Measurements from ENCODE around the gene SMPD3. TPM values are rescaled to one million over a fixed set of nuclear protein-coding genes. Genes with fewer than 3 reads are reported as not detected.

Gene SMPD3
- total RNA-seq, 1 experiment from 2014 or later = 0.70 TPM

DNA sequence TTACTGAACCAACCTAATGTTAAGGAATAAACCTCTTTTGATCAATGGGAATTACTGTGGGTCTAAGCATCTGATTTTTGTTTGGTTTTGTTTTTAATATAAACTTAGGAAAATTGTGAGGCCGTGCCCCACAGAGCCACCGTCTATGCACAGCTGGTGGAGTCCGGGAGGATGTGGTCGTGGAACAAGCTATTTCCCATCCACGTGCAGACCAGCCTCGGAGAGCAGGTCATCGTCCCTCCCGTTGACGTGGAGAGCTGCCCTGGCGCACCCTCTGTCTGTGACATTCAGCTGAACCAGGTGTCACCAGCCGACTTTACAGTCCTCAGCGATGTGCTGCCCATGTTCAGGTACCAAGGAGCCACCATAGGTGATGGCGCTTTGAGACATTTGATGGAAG is 109.1 kb downstream of the SMPD3 start:
- no peak overlapping the region for H3K4me3 Mint-ChIP-seq
- no peak overlapping the region for H2BK120ac ChIP-seq (ENCODE audit: low read depth, low read length, poor library complexity, severe bottlenecking)

More for the DNA sequence above, 109.1 kb downstream of the SMPD3 start:
- H3K27ac Mint-ChIP-seq = 0 out of 7 replicates have a peak overlapping the region, but pooled peaks of 1 of the 3 experiments have one; percentile 18
- Histone ChIP-seq H3K4ac (ENCODE audit: low read depth, low read length) (no peak overlapping the region), H4K5ac (ENCODE audit: insufficient read length, low read depth, low read length) (no peak overlapping the region), H3K4me2 (ENCODE audit: insufficient read depth, insufficient read length, low read length) (no peak overlapping the region), H3K14ac (ENCODE audit: insufficient read depth, low read length) (no peak overlapping the region; the same call in 1 of the 2 replicates), H2AK5ac (ENCODE audit: insufficient read length, low read length) (no peak overlapping the region), H2BK15ac (ENCODE audit: low read depth, low read length) (no peak overlapping the region), H4K91ac (ENCODE audit: insufficient read length, low read depth, low read length) (no peak overlapping the region), H3T11ph (ENCODE audit: low read length) (no peak overlapping the region), H3K79me2 (ENCODE audit: insufficient read depth, low read length) (no peaks in the 10 kb centered on the region), H4K8ac (replicated peaks; ENCODE audit: insufficient read length, low read depth, low read length) (no peak overlapping the region), H3K56ac (ENCODE audit: insufficient read length, low read depth, low read length) (no peak overlapping the region), H3K27ac (ENCODE audit: insufficient read length, low read depth, low read length) (no peak overlapping the region), H2BK20ac (ENCODE audit: low read depth, low read length, poor library complexity, severe bottlenecking) (no peak overlapping the region), H2BK5ac (ENCODE audit: insufficient read length, low read length) (no peak overlapping the region), H2AFZ (ENCODE audit: low read length) (no peak overlapping the region), H3K23me2 (ENCODE audit: insufficient read length, low read depth, low read length, poor library complexity, severe bottlenecking) (no peaks in the 10 kb centered on the region), H3K9me3 (ENCODE audit: control insufficient read depth, low read depth, low read length) (no peaks in the 10 kb centered on the region), H3K23ac (ENCODE audit: insufficient read length, low read depth, low read length) (no peak overlapping the region), H3K79me1 (ENCODE audit: insufficient read depth, low read depth, low read length, poor library complexity, severe bottlenecking) (no peaks in the 10 kb centered on the region), H3K18ac (ENCODE audit: insufficient read length, low read depth, low read length) (no peak overlapping the region), H2BK12ac (ENCODE audit: insufficient read length, low read depth, low read length) (no peak overlapping the region), H3K9ac (ENCODE audit: extremely low read depth, insufficient read length, low read length) (no peak overlapping the region), H4K20me1 (ENCODE audit: control insufficient read depth, insufficient read depth, insufficient read length) (no peaks in the 10 kb centered on the region), H3K27me3 (ENCODE audit: insufficient read depth, low read length) (no peaks in the 10 kb centered on the region), H3K4me1 (ENCODE audit: insufficient read depth, low read length) (no peaks in the 10 kb centered on the region)
- TF ChIP-seq, protein P1, sequence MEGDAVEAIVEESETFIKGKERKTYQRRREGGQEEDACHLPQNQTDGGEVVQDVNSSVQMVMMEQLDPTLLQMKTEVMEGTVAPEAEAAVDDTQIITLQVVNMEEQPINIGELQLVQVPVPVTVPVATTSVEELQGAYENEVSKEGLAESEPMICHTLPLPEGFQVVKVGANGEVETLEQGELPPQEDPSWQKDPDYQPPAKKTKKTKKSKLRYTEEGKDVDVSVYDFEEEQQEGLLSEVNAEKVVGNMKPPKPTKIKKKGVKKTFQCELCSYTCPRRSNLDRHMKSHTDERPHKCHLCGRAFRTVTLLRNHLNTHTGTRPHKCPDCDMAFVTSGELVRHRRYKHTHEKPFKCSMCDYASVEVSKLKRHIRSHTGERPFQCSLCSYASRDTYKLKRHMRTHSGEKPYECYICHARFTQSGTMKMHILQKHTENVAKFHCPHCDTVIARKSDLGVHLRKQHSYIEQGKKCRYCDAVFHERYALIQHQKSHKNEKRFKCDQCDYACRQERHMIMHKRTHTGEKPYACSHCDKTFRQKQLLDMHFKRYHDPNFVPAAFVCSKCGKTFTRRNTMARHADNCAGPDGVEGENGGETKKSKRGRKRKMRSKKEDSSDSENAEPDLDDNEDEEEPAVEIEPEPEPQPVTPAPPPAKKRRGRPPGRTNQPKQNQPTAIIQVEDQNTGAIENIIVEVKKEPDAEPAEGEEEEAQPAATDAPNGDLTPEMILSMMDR (conservative IDR thresholded peaks at IDR 0.05) = no peak
- WGBS (ENCODE audit: extremely low coverage, insufficient read length, low lambda C conversion rate) = no CpG with 5 or more reads among the region's 13 CpGs
- DNase-seq = no peak
- H3K36me3 Mint-ChIP-seq (ENCODE audit: insufficient read depth in 1 of 3, low read depth in 3 of 3) = peaks cover 30 to 71% (median 61%) of the 10 kb centered on the region in 3 experiments; a peak in 6 of 7 replicates
- H3K9me3 Mint-ChIP-seq = no peaks in the 10 kb centered on the region
- H3K27me3 Mint-ChIP-seq (ENCODE audit: low read depth) = no peaks in the 10 kb centered on the region
- H3K4me1 Mint-ChIP-seq = peaks cover 5 to 8% of the 10 kb centered on the region in 2 experiments
